Heart right ventricle (tissue), 16 donors: ENCODE results near the gene CRYL1. TPM values are rescaled to one million over a fixed set of nuclear protein-coding genes. Genes with fewer than 3 reads are reported as not detected.

ENCODE experiments used
- ATAC-seq, 8 donors: fragments of 200-7000 bp; cut with Tn5 transposase; one replicate each; pipeline ENCODE4 v1.9.1; 2020; ENCODE audit warnings: mild to moderate bottlenecking in 8 of 8, moderate library complexity in 8 of 8, moderate number of reproducible peaks in 1 of 8
- DNase-seq, 2 donors: peaks; one replicate each; pipeline ENCODE4 v3.0.0-alpha.2; 2020
- H3K27ac ChIP-seq, 10 donors: fragments of 200-600 bp; sonication (generic) in 2 of 10; one replicate each; pipeline versions ENCODE4 v1.5.0 to v1.8.0; 2020 to 2022; ENCODE audit warnings: mild to moderate bottlenecking in 3 of 10
- H3K27me3 ChIP-seq, 7 donors: fragments of 200-600 bp; one replicate each; pipeline ENCODE4 v1.8.0; 2021 to 2022; ENCODE audit warnings: mild to moderate bottlenecking in 2 of 7
- H3K36me3 ChIP-seq, 9 donors: fragments of 200-600 bp; sonication (generic) in 1 of 9; one replicate each; pipeline versions ENCODE4 v1.5.0 to v1.8.0; 2020 to 2022; ENCODE audit warnings: mild to moderate bottlenecking in 2 of 9
- H3K4me1 ChIP-seq, 9 donors: fragments of 200-600 bp; sonication (generic) in 1 of 9; one replicate each; pipeline versions ENCODE4 v1.5.0 to v1.8.0; 2020 to 2022; ENCODE audit warnings: mild to moderate bottlenecking in 4 of 9
- H3K4me3 ChIP-seq, 10 donors: fragments of 200-600 bp; sonication (generic) in 2 of 10; one replicate each; pipeline versions ENCODE4 v1.5.0 to v1.8.0; 2020 to 2022; ENCODE audit warnings: mild to moderate bottlenecking in 7 of 10, moderate library complexity in 2 of 10
- H3K9me3 ChIP-seq, 11 donors: fragments of 200-600 bp in 10 of 11; sonication (generic) in 2 of 11; one replicate each; pipeline versions ENCODE4 v1.5.0 to v1.8.0; 2013 to 2022; ENCODE audit warnings: mild to moderate bottlenecking in 2 of 11, control low read depth in 1 of 11, moderate library complexity in 1 of 11
- CTCF ChIP-seq, 9 donors: fragments of 200-600 bp; sonication (generic) in 2 of 9; IDR thresholded peaks; one replicate each; pipeline versions ENCODE4 v1.5.0 to v1.8.0; 2021 to 2022; ENCODE audit warnings: antibody characterized with exemption in 9 of 9, mild to moderate bottlenecking in 5 of 9, moderate library complexity in 1 of 9
- WGBS, 2 donors: extraction: QIAGEN DNeasy Blood & Tissue Kit; methylation state at CpG; one replicate each; pipeline ENCODE4 v1.1.7; 2013; ENCODE audit warnings: inconsistent platforms in 1 of 2; 5-methylcytosine and 5-hydroxymethylcytosine counted together
- intact Hi-C, 10 donors: fragments of 100-400 bp; cut with DNase I; formaldehyde crosslinking; loops; one replicate each; pipeline versions ENCODE4 v1.11.1 to v1.14.2; 2022
- polyA plus RNA-seq, 2 donors: library from polyadenylated mRNA; stranded (reverse); fragments of 200-250 nt; gene quantifications; one replicate each; pipeline ENCODE4 v1.2.3, GENCODE V29; 2013
- total RNA-seq, 10 donors: library from RNA; stranded (reverse); fragmentation: NEBNext Ultra II Directional in 3 of 10; extraction: Animal tissue kit (Norgen Biotek cat#: 25700) in 3 of 10; gene quantifications; one replicate each; pipeline versions ENCODE4 v1.2.1 to v1.2.4, GENCODE V29; 2021 to 2023
- donor health status: Arrhythmogenic right ventricular cardiomyopathy.
- donor health status: ischemic (EF 13 %, LVEDD 7.1; RV severe dilation, severe dysfunction).
- donor health status: healthy with polysubstance abuse.
- donor health status: DM: no; HTN: yes; CAD: no.
- donor health status: DM: no; HTN: no; CAD: no.
- donor health status: ischemic (EF 25% LVEDD 6.9; RV normal size, moderate dysfunction).
- donor health status: ischemic (EF 25% LVEDD 5.7; RV mildly dilated, moderate dysfunction).
- donor health status: healthy.
- donor health status: DM: yes; HTN: yes; CAD: no.
- donor health status: Ischemic cardiomyopathy.
- donor health status: ischemic (EF 35%, LVEDD 5.7; RV mildly dilated, moderate dysfunction).
- donor health status: nonischemic (EF 11% LVEDD 7.7; RV severe dilation, severe dysfunction).
- donor health status: DM: yes; HTN: yes; CAD: no.
- donor health status: PGD.
- donor health status: ischemic (EF 29% LVEDD 5.4; RV normal size, mild dysfunction).
- donor health status: nonischemic (EF 23%, LVEDD 6.1; RV moderate dilation, normal function).

The CRYL1 gene
- total and polyA plus RNA-seq, 12 donors, result 10.1 to 27.3 (median 23.2) TPM

GRCh38 chr13:20477394-20477793 is 48.3 kb downstream of the CRYL1 start:
- Histone ChIP-seq H3K36me3 (peaks cover 0 to 9% (median 0%) of the 10 kb centered on the region in 9 donors), H3K4me1 (peaks cover 0 to 13% (median 0%) of the 10 kb centered on the region in 9 donors), H3K27ac (no peak overlapping the region), H3K27me3 (no peaks in the 10 kb centered on the region), H3K9me3 (no peaks in the 10 kb centered on the region), H3K4me3 (no peak overlapping the region)
- TF ChIP-seq CTCF (IDR thresholded peaks at IDR 0.05), result no peak
- ATAC-seq (no peak), DNase-seq (no peak)
- intact Hi-C loops, result no loop called here
- 75 to 97% methylated on average over 3 of the region's 3 CpGs for WGBS, 2 donors

GRCh38 chr13:20475927-20476691 is 49.5 kb downstream of the CRYL1 start:
- ATAC-seq (peak in 7 of 8 donors; percentile 25 to 90 (median 53)), DNase-seq (no peak)
- Histone ChIP-seq H3K4me1 (peaks cover 0 to 13% (median 0%) of the 10 kb centered on the region in 9 donors), H3K9me3 (no peaks in the 10 kb centered on the region), H3K4me3 (peak overlapping the region in 1 of 10 donors; percentile 26), H3K27ac (peak overlapping the region in 2 of 10 donors; percentile 4 to 82), H3K27me3 (no peaks in the 10 kb centered on the region), H3K36me3 (peaks cover 0 to 10% (median 0%) of the 10 kb centered on the region in 9 donors)
- intact Hi-C loops, result no loop called here
- TF ChIP-seq CTCF (IDR thresholded peaks at IDR 0.05), result no peak
- 71 to 79% methylated on average over 18 of the region's 18 CpGs for WGBS, 2 donors

GRCh38 chr13:20474515-20474914 is 51.1 kb downstream of the CRYL1 start:
- Histone ChIP-seq H3K4me1 (peaks cover 0 to 13% (median 0%) of the 10 kb centered on the region in 9 donors), H3K4me3 (no peak overlapping the region), H3K9me3 (no peaks in the 10 kb centered on the region), H3K36me3 (peaks cover 0 to 15% (median 0%) of the 10 kb centered on the region in 9 donors), H3K27ac (no peak overlapping the region), H3K27me3 (no peaks in the 10 kb centered on the region)
- TF ChIP-seq CTCF (IDR thresholded peaks at IDR 0.05), result no peak
- 98 to 100% methylated on average over 3 of the region's 3 CpGs for WGBS, 2 donors
- ATAC-seq (no peak), DNase-seq (no peak)
- intact Hi-C loops, result no loop called here

DNA sequence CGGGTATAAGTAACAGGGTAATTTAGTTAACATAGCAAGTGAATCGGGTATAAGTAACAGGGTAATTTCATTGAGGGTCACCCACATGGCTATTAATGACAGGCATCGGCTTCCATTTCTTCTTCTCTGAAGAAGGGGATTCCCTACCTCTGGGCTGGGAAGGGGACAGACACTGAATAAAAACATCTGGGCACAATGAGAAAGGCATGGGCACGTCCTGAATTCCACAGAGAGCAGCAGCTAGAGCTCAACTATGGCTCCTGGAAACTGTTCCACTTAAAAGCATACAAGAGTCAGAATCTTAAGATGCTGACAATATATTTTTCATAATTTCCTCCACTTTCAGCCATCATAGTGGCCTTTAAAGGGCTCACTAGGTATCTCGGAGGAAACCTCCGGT is 51.8 kb downstream of the CRYL1 start:
- DNase-seq (no peak), ATAC-seq (no peak)
- H3K27me3 ChIP-seq, result no peaks in the 10 kb centered on the region
- H3K36me3 ChIP-seq, result peaks cover 0 to 15% (median 0%) of the 10 kb centered on the region in 9 donors
- H3K4me1 ChIP-seq, result peaks cover 0 to 13% (median 0%) of the 10 kb centered on the region in 9 donors
- intact Hi-C loops, result no loop called here
- no peak overlapping the region for H3K27ac ChIP-seq
- H3K4me3 ChIP-seq, result no peak overlapping the region
- H3K9me3 ChIP-seq, result no peaks in the 10 kb centered on the region
- 86 to 96% methylated on average over 6 of the region's 6 CpGs for WGBS, 2 donors
- no peak for TF ChIP-seq CTCF (IDR thresholded peaks at IDR 0.05)
